ENCODE measurements around the gene MRPL21. TPM values are rescaled to one million over a fixed set of nuclear protein-coding genes. Genes with fewer than 3 reads are reported as not detected.

The MRPL21 gene
- total and polyA plus RNA-seq, 2 experiments from 2014 or later = 22.6 to 122 TPM

DNA sequence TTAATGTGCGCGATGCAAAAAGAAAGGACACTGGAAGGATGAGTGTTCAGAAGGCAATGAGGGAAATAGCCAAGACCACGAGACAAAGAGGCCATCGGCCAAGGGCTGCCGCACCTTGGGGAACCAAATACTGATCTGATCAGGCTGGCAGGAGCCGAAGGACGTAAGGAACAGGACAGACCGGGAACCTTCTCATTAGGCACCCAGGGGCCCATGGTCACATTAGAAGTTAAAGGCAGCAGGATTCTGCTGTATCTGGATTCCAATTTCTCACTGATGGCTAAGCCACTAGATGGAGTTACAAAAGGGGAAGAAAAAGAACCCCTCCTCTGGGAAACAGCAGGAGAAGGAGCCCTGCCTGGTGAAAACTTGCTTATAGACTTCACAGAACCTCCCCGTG, 33.2 kb downstream of the MRPL21 start:
- H3K36me3 ChIP-seq (ENCODE audit: low read depth) = no peaks in the 10 kb centered on the region
- TF ChIP-seq EZH2 (IDR thresholded peaks at IDR 0.05; ENCODE audit: insufficient read depth, poor library complexity, severe bottlenecking) (no peak), EZH2phosphoT487 (IDR thresholded peaks at IDR 0.05; ENCODE audit: insufficient read depth, low read depth) (no peak)
- no peaks in the 10 kb centered on the region for H3K9me2 ChIP-seq (ENCODE audit: insufficient read depth)
- no peaks in the 10 kb centered on the region for H3K27me3 ChIP-seq (replicated peaks; ENCODE audit: insufficient read depth)
- no peak overlapping the region for H3K27ac ChIP-seq
- H3K4me1 ChIP-seq (ENCODE audit: insufficient read depth) = no peaks in the 10 kb centered on the region
- no peaks in the 10 kb centered on the region for H3K9me3 ChIP-seq (ENCODE audit: low read depth)
- peak overlapping the region; percentile 57 for H3K4me2 ChIP-seq (ENCODE audit: unreplicated experiment)
- DNase-seq = peak; percentile 30
- in situ Hi-C loops (cut with MboI) = no loop called here
- H3K79me2 ChIP-seq (ENCODE audit: insufficient read depth) = no peaks in the 10 kb centered on the region
- H2AFZ ChIP-seq = peak overlapping the region; percentile 81
- H3F3A ChIP-seq (ENCODE audit: insufficient read depth) = no peaks in the 10 kb centered on the region
- no peaks in the 10 kb centered on the region for H4K20me1 ChIP-seq (ENCODE audit: insufficient read depth)
- H3K9ac ChIP-seq = peak overlapping the region; percentile 65
- peak overlapping the region; percentile 72 for H3K4me3 ChIP-seq
- 35 to 36% methylated on average over 9 of the region's 9 CpGs for WGBS, 2 experiments (ENCODE audit: low coverage in 1 of 2, low lambda C conversion rate in 2 of 2, missing lambda C conversion rate in 2 of 2)

DNA sequence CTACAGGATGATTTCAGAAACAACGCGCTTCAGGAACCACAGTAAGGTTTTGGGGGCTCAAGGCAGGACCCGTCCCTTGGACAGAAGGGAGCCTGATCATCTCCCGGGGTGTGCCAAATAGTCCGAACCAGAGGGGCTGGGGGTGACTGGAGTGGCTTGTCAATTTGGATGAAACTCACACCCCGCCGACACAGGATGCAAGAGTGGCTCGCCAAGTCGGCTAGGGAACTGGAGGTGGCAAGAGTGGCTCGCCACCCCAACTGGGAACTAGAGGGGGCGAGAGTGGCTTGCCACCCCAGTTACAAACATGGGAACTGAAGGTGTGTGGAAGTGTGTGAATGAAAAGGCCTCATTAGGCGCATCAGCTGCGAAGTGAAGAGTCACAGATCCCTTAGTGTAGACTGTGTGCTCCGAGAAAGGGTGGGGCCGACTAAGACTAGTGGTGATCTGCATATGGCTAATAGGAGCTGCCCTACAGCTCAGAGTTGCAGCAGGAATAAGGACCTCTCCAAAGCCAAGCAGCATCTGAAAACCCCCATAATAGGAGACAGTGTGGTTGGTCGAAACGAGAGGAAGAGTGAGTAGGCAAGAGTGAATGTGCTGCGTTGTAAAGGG, 35.3 kb downstream of the MRPL21 start:
- WGBS, 2 experiments (ENCODE audit: low coverage in 1 of 2, low lambda C conversion rate in 2 of 2, missing lambda C conversion rate in 2 of 2) = 89 to 93% methylated on average over 18 of the region's 18 CpGs
- in situ Hi-C loops (cut with MboI) = no loop called here

DNA sequence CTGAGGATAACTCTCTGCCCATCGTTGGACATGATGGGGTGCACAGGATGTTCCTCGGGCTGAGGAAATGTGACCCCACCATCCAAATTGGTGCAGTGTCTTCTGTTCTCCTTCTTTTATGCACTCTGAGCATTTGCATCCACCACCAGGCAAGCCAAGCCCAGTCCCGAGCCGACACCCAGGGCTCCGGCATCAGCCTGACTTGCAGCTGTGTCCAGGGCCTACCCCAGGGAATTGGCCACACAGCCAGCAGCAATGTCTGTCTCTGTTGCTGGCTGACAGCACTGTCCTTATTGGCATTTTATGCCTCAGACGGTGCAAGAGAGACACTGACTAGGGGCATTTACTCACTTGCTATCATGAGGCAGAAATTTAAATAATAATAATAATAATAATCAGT, 36.6 kb downstream of the MRPL21 start:
- TF ChIP-seq EZH2 (IDR thresholded peaks at IDR 0.05; ENCODE audit: insufficient read depth, poor library complexity, severe bottlenecking) (no peak), EZH2phosphoT487 (IDR thresholded peaks at IDR 0.05; ENCODE audit: insufficient read depth, low read depth) (no peak)
- Histone ChIP-seq H3K4me3 (no peak overlapping the region), H3K27me3 (replicated peaks; ENCODE audit: insufficient read depth) (no peaks in the 10 kb centered on the region), H3F3A (ENCODE audit: insufficient read depth) (no peaks in the 10 kb centered on the region), H3K4me2 (ENCODE audit: unreplicated experiment) (no peak overlapping the region), H3K9ac (no peak overlapping the region), H3K79me2 (ENCODE audit: insufficient read depth) (no peaks in the 10 kb centered on the region), H3K9me3 (ENCODE audit: low read depth) (no peaks in the 10 kb centered on the region), H3K27ac (no peak overlapping the region), H3K4me1 (ENCODE audit: insufficient read depth) (no peaks in the 10 kb centered on the region), H3K9me2 (ENCODE audit: insufficient read depth) (no peaks in the 10 kb centered on the region), H2AFZ (no peak overlapping the region), H4K20me1 (ENCODE audit: insufficient read depth) (no peaks in the 10 kb centered on the region), H3K36me3 (ENCODE audit: low read depth) (no peaks in the 10 kb centered on the region)
- WGBS, 2 experiments (ENCODE audit: low coverage in 1 of 2, low lambda C conversion rate in 2 of 2, missing lambda C conversion rate in 2 of 2) = 68 to 76% methylated on average over 6 of the region's 6 CpGs
- in situ Hi-C loops (cut with MboI) = no loop called here
- DNase-seq = no peak

More for the DNA sequence above, 35.3 kb downstream of the MRPL21 start:
- H3K27me3 ChIP-seq (replicated peaks; ENCODE audit: insufficient read depth) = no peaks in the 10 kb centered on the region
- H3K36me3 ChIP-seq (ENCODE audit: low read depth) = no peaks in the 10 kb centered on the region
- H3K79me2 ChIP-seq (ENCODE audit: insufficient read depth) = no peaks in the 10 kb centered on the region
- no peaks in the 10 kb centered on the region for H3K4me1 ChIP-seq (ENCODE audit: insufficient read depth)
- no peaks in the 10 kb centered on the region for H3K9me2 ChIP-seq (ENCODE audit: insufficient read depth)
- H2AFZ ChIP-seq = no peak overlapping the region
- TF ChIP-seq EZH2phosphoT487 (IDR thresholded peaks at IDR 0.05; ENCODE audit: insufficient read depth, low read depth) (no peak), EZH2 (IDR thresholded peaks at IDR 0.05; ENCODE audit: insufficient read depth, poor library complexity, severe bottlenecking) (no peak)
- H3F3A ChIP-seq (ENCODE audit: insufficient read depth) = no peaks in the 10 kb centered on the region
- DNase-seq = no peak
- H4K20me1 ChIP-seq (ENCODE audit: insufficient read depth) = no peaks in the 10 kb centered on the region
- no peak overlapping the region for H3K4me2 ChIP-seq (ENCODE audit: unreplicated experiment)
- H3K4me3 ChIP-seq = no peak overlapping the region
- H3K9ac ChIP-seq = no peak overlapping the region
- no peak overlapping the region for H3K27ac ChIP-seq
- no peaks in the 10 kb centered on the region for H3K9me3 ChIP-seq (ENCODE audit: low read depth)

DNA sequence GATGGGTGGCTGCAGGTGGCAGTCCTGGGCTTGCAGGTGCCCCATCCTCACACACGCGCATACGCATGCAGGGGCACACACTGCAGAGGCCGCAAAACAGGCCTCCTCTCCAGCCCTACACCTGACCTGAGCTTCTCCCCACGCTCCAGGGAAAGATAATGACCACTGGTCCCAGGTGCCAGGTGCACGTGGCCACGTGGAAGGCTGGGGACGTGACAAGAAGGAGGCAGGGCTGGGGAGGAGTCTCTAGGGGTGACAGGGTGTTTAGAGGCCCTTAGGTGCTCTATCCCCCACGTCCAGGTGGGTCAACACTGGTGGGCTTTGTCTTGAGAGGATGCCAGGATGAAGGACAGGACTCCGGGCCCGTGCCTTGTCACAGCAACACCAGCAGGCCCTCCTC, 38.4 kb downstream of the MRPL21 start:
- no peak overlapping the region for H2AFZ ChIP-seq
- no peak overlapping the region for H3K9ac ChIP-seq
- no peaks in the 10 kb centered on the region for H3K79me2 ChIP-seq (ENCODE audit: insufficient read depth)
- H3K27ac ChIP-seq = no peak overlapping the region
- DNase-seq = no peak
- H3K4me2 ChIP-seq (ENCODE audit: unreplicated experiment) = no peak overlapping the region
- WGBS, 2 experiments (ENCODE audit: low coverage in 1 of 2, low lambda C conversion rate in 2 of 2, missing lambda C conversion rate in 2 of 2) = 81 to 82% methylated on average over 11 of the region's 11 CpGs
- H3K9me3 ChIP-seq (ENCODE audit: low read depth) = no peaks in the 10 kb centered on the region
- H3F3A ChIP-seq (ENCODE audit: insufficient read depth) = no peaks in the 10 kb centered on the region
- H3K36me3 ChIP-seq (ENCODE audit: low read depth) = no peaks in the 10 kb centered on the region
- no peaks in the 10 kb centered on the region for H3K27me3 ChIP-seq (replicated peaks; ENCODE audit: insufficient read depth)
- in situ Hi-C loops (cut with MboI) = no loop called here
- H3K9me2 ChIP-seq (ENCODE audit: insufficient read depth) = no peaks in the 10 kb centered on the region
- TF ChIP-seq EZH2 (IDR thresholded peaks at IDR 0.05; ENCODE audit: insufficient read depth, poor library complexity, severe bottlenecking) (no peak), EZH2phosphoT487 (IDR thresholded peaks at IDR 0.05; ENCODE audit: insufficient read depth, low read depth) (no peak)
- H3K4me3 ChIP-seq = no peak overlapping the region
- H4K20me1 ChIP-seq (ENCODE audit: insufficient read depth) = no peaks in the 10 kb centered on the region
- H3K4me1 ChIP-seq (ENCODE audit: insufficient read depth) = no peaks in the 10 kb centered on the region

Measured in GM23248 (cell line).